ENCODE measurements around the gene CHN2.

DNA sequence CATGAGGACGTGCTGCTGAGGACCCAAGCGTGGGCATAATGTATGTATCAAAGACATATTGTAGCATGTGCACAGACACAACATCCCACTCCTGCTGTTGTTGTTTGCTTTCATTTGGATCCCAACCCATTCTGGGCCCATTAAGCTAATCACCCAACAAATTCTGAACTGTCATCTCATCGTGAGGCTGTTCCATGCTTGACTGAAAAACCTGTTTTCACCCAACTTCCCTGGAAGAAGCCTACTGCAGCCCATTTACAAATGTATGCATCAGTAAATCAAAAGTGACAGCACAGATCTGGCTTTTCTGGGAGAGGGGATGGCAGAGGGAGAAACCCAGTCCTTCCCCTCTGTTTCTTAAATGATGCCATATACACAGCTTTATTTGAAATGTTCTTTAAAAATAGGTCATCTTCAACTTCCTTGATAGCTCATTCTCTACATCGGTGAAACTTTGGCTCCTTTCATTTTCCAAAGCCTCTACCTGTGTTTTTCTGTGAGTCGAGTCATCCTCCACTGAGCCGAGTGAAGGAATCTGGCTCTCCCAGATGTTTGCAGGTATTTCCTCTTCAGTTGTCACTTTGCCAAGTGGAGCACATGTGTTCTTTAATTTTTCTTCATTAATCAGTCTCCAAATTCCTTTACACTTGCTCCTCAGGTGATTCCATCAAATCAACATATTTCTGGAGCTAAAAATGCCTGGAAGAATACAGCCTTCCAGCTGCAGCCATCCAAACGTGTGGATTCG, 151.8 kb downstream of the CHN2 start:
- TF ChIP-seq POLR2A (IDR thresholded peaks at IDR 0.05) (no peak), POLR2AphosphoS5 (IDR thresholded peaks at IDR 0.05) (no peak)
- TF ChIP-seq, protein P1, sequence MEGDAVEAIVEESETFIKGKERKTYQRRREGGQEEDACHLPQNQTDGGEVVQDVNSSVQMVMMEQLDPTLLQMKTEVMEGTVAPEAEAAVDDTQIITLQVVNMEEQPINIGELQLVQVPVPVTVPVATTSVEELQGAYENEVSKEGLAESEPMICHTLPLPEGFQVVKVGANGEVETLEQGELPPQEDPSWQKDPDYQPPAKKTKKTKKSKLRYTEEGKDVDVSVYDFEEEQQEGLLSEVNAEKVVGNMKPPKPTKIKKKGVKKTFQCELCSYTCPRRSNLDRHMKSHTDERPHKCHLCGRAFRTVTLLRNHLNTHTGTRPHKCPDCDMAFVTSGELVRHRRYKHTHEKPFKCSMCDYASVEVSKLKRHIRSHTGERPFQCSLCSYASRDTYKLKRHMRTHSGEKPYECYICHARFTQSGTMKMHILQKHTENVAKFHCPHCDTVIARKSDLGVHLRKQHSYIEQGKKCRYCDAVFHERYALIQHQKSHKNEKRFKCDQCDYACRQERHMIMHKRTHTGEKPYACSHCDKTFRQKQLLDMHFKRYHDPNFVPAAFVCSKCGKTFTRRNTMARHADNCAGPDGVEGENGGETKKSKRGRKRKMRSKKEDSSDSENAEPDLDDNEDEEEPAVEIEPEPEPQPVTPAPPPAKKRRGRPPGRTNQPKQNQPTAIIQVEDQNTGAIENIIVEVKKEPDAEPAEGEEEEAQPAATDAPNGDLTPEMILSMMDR (IDR thresholded peaks at IDR 0.05 in 8 of 11, conservative IDR thresholded peaks at IDR 0.05 in 3 of 11): no peak

All from spleen (tissue), 7 donors.